ENCODE measurements around the gene NKAP.

The NKAP gene

GRCh38 chrX:119954374-119954773 lies 10.8 kb upstream of the NKAP start:
- no peak overlapping the region for H3K4me3 ChIP-seq (replicated peaks; ENCODE audit: insufficient read depth, low read length)
- peak overlapping the region; percentile 47 for H3K27ac ChIP-seq (replicated peaks)
- no peak for TF ChIP-seq POLR2AphosphoS5 (IDR thresholded peaks at IDR 0.05; ENCODE audit: low read depth)
- no peak for TF ChIP-seq SPI1 (IDR thresholded peaks at IDR 0.05; ENCODE audit: borderline replicate concordance, low read depth)
- TF ChIP-seq CTCF (IDR thresholded peaks at IDR 0.05; ENCODE audit: insufficient read depth, low read length) = no peak
- no peak for TF ChIP-seq GABPA (IDR thresholded peaks at IDR 0.05; ENCODE audit: low read depth)
- TF ChIP-seq REST (IDR thresholded peaks at IDR 0.05; ENCODE audit: insufficient replicate concordance, low read depth) = no peak
- peak in 1 of 2 experiments; percentile 52 for DNase-seq (ENCODE audit: low read depth in 1 of 2, low spot score in 1 of 2)
- no peaks in the 10 kb centered on the region for H3K27me3 ChIP-seq (ENCODE audit: insufficient read depth, poor library complexity, severe bottlenecking)

GRCh38 chrX:119948381-119948780 lies 4.8 kb upstream of the NKAP start:
- Histone ChIP-seq H3K27me3 (ENCODE audit: insufficient read depth, poor library complexity, severe bottlenecking) (no peaks in the 10 kb centered on the region), H3K27ac (replicated peaks) (peak overlapping the region; percentile 56), H3K4me3 (replicated peaks; ENCODE audit: insufficient read depth, low read length) (no peak overlapping the region)
- TF ChIP-seq SPI1 (IDR thresholded peaks at IDR 0.05; ENCODE audit: borderline replicate concordance, low read depth) = no peak
- no peak for TF ChIP-seq GABPA (IDR thresholded peaks at IDR 0.05; ENCODE audit: low read depth)
- no peak for TF ChIP-seq REST (IDR thresholded peaks at IDR 0.05; ENCODE audit: insufficient replicate concordance, low read depth)
- TF ChIP-seq CTCF (IDR thresholded peaks at IDR 0.05; ENCODE audit: insufficient read depth, low read length) = no peak
- TF ChIP-seq POLR2AphosphoS5 (IDR thresholded peaks at IDR 0.05; ENCODE audit: low read depth) = no peak
- DNase-seq (ENCODE audit: low read depth in 1 of 2, low spot score in 1 of 2) = no peak

GRCh38 chrX:119945481-119945880 lies 1.9 kb upstream of the NKAP start:
- Histone ChIP-seq H3K4me3 (replicated peaks; ENCODE audit: insufficient read depth, low read length) (no peak overlapping the region), H3K27ac (replicated peaks) (no peak overlapping the region), H3K27me3 (ENCODE audit: insufficient read depth, poor library complexity, severe bottlenecking) (no peaks in the 10 kb centered on the region)
- TF ChIP-seq GABPA (IDR thresholded peaks at IDR 0.05; ENCODE audit: low read depth) (no peak), CTCF (IDR thresholded peaks at IDR 0.05; ENCODE audit: insufficient read depth, low read length) (no peak), SPI1 (IDR thresholded peaks at IDR 0.05; ENCODE audit: borderline replicate concordance, low read depth) (no peak), REST (IDR thresholded peaks at IDR 0.05; ENCODE audit: insufficient replicate concordance, low read depth) (no peak), POLR2AphosphoS5 (IDR thresholded peaks at IDR 0.05; ENCODE audit: low read depth) (no peak)
- no peak for DNase-seq (ENCODE audit: low read depth in 1 of 2, low spot score in 1 of 2)
